BE2C (cell line): Measurements from ENCODE around the gene PIK3R3.

Experiments
- DNase-seq: peaks from one replicate; pipeline ENCODE4 v3.0.0-alpha.2; 2020
- H3K27me3 ChIP-seq: fragments of 250-450 bp; sonication (Bioruptor Pico); 2 replicates; pipeline ENCODE4 v1.5.1; 2020; ENCODE audit warnings: mild to moderate bottlenecking
- H3K36me3 ChIP-seq: fragments of 250-450 bp; sonication (Bioruptor Pico); 2 replicates; pipeline ENCODE4 v1.5.1; 2020; ENCODE audit warnings: mild to moderate bottlenecking
- H3K4me1 ChIP-seq: fragments of 250-450 bp; sonication (Bioruptor Pico); 2 replicates; pipeline ENCODE4 v1.5.1; 2020
- H3K4me3 ChIP-seq: 2 replicates; pipeline ENCODE4 v1.5.1; 2011; ENCODE audit warnings: low read depth, low read length
- H3K9me3 ChIP-seq: fragments of 250-450 bp; sonication (Bioruptor Pico); 2 replicates; pipeline ENCODE4 v1.5.1; 2020
- TF ChIP-seq, protein P1 (sequence below): IDR thresholded peaks from 2 replicates; pipeline ENCODE4 v1.5.1; 2012; ENCODE audit warnings: mild to moderate bottlenecking, low read depth, low read length

The PIK3R3 gene

DNA sequence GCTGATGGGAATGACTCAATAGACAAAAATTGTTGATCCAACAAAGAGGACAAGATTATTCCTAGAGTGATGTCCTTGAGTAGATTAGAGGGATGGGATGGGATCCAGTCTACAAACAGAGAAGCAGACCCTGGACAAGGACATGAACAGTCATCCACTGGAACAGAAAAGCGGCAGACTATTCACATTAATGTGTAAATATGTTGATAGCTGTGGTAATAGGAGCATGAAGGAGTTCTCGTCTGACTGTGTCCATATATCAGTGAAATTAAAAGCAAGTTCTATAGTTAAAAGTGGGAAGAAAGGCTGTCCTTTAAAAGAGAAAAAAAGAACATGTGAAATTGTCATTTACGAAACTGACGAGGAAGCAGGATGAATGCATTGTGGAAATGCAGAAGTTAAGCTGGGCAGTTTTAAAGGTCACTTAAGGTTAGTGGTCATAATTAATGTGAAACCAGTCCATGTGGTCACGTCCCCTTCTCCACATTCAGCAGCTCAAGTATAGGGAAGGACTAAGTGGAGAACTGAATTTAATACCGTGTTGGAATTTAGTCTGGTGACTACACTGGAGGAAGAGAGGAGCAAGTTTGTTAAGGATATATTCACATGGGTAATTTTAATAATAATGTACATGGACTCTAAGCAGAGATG lies 62.1 kb downstream of the PIK3R3 start:
- no peaks in the 10 kb centered on the region for H3K27me3 ChIP-seq
- no peak overlapping the region for H3K4me3 ChIP-seq
- DNase-seq = no peak
- TF ChIP-seq, protein P1, sequence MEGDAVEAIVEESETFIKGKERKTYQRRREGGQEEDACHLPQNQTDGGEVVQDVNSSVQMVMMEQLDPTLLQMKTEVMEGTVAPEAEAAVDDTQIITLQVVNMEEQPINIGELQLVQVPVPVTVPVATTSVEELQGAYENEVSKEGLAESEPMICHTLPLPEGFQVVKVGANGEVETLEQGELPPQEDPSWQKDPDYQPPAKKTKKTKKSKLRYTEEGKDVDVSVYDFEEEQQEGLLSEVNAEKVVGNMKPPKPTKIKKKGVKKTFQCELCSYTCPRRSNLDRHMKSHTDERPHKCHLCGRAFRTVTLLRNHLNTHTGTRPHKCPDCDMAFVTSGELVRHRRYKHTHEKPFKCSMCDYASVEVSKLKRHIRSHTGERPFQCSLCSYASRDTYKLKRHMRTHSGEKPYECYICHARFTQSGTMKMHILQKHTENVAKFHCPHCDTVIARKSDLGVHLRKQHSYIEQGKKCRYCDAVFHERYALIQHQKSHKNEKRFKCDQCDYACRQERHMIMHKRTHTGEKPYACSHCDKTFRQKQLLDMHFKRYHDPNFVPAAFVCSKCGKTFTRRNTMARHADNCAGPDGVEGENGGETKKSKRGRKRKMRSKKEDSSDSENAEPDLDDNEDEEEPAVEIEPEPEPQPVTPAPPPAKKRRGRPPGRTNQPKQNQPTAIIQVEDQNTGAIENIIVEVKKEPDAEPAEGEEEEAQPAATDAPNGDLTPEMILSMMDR = no peak
- no peaks in the 10 kb centered on the region for H3K4me1 ChIP-seq
- peaks cover 3% of the 10 kb centered on the region for H3K36me3 ChIP-seq
- no peaks in the 10 kb centered on the region for H3K9me3 ChIP-seq

DNA sequence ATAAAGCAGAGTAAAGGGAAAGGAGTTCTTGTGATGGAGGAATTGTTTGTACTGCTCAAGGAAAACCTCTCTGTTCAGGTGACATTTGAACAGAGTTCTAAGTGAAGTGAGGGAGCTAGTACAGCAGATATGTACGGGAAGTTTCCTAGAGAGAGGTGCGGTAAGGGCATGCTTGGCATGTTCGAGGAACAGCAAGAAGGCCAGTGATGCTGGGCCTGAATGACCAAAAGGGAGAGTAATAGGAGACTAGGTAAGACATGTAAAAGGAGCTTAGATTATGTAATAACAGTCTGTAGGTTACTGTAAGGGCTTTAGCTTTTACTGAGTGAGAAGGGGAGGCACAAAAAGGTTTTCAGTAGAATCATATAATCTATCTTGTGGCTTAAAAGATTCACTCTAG lies 63.9 kb downstream of the PIK3R3 start:
- no peak for DNase-seq
- H3K27me3 ChIP-seq = no peaks in the 10 kb centered on the region
- H3K36me3 ChIP-seq = peaks cover 3% of the 10 kb centered on the region
- TF ChIP-seq, protein P1 = no peak
- H3K9me3 ChIP-seq = no peaks in the 10 kb centered on the region
- no peaks in the 10 kb centered on the region for H3K4me1 ChIP-seq
- no peak overlapping the region for H3K4me3 ChIP-seq

DNA sequence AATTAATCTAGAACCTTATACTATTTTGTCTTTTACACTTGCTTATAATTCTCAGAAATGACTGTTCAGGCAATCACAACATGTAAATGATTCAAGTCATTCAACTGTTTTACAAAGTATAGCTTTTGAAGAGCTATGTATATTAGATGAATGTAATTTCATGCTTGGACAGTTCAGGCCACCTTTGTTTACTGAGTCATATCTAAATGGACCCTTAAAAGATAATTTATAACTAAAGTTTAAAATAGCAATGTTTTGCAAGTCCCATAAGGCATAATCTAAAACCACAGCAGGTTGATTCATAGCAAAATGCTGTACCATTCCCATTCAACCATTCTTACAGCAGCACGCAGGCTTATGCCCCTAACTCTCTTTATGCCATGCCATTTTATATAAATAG lies 64.8 kb downstream of the PIK3R3 start:
- no peaks in the 10 kb centered on the region for H3K4me1 ChIP-seq
- peaks cover 3% of the 10 kb centered on the region for H3K36me3 ChIP-seq

DNA sequence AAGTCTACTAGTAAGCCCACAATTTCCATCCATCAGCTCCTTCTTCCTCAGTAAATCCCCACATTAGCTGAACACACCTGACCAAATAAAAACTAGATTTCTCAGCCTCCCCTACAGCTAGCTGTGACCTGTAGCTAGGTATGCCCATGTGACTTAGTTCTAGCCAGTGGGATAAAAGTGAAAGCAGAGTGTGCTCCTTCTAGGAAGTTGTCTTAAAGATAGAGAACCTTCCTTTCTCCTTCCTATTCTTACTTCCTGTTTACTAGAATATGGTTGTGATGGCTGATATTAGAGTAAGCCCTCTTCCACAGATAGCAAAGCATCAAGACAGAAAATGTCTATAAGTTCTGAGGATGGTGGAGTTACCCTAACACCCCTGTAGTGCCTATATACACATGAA lies 67.0 kb downstream of the PIK3R3 start:
- DNase-seq = no peak
- Histone ChIP-seq H3K4me1 (no peaks in the 10 kb centered on the region), H3K27me3 (no peaks in the 10 kb centered on the region), H3K36me3 (peaks cover 6% of the 10 kb centered on the region), H3K9me3 (no peaks in the 10 kb centered on the region), H3K4me3 (no peak overlapping the region)
- TF ChIP-seq, protein P1 = no peak

More for the DNA sequence above, 64.8 kb downstream of the PIK3R3 start:
- TF ChIP-seq, protein P1 = no peak
- DNase-seq = no peak
- Histone ChIP-seq H3K9me3 (no peaks in the 10 kb centered on the region), H3K27me3 (no peaks in the 10 kb centered on the region), H3K4me3 (no peak overlapping the region)

DNA sequence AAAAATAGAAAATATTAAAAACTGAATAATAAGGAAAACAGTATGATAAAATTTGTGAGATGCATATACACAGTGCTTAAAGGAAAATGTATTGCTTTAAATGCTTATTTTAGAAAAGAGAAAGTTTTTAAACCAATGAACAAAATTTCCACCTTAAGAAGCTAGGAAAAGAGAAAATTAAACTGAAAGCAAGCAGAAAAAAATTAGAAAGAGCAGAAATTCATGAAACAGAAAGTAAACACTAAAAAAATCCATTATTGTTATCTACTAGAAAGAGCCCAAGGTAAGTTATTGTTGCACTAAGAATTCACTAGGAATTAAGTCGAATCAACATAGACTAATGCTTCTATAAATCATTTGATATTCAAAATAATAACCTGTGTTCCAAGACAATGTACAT lies 67.7 kb downstream of the PIK3R3 start:
- DNase-seq = no peak
- Histone ChIP-seq H3K9me3 (no peaks in the 10 kb centered on the region), H3K4me3 (no peak overlapping the region), H3K4me1 (no peaks in the 10 kb centered on the region), H3K36me3 (peaks cover 6% of the 10 kb centered on the region), H3K27me3 (no peaks in the 10 kb centered on the region)
- TF ChIP-seq, protein P1 = no peak

DNA sequence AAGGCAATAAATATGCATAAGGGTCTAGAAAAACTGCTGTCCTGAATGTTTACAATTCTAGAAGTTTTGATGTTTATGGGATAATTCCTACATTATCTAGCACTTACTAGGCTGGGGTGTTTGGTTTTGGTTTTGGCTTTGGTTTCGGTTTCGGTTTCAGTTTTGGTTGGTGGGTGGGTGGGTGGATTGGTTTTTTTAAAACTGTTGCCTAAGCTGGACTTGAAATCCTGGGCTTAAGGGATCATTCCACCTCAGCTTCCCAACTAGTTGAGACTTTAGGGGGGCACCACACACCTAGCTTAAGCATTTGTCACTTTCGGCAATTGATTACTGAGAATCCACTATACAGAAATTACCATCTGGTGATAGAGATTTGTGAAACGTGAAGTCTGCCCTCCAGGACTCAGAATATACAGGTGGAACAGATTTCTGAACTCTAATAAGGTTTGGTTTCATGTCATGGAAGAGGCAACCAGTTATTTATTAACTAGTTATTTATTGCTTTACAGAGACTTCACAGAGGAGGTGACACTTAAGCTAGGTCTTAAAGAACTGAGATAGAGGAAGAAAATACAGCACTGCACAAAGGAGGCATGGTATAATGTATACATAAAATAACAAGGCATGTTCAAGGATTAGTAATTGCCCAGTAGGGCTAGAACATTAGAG lies 69.6 kb downstream of the PIK3R3 start:
- no peaks in the 10 kb centered on the region for H3K27me3 ChIP-seq
- no peaks in the 10 kb centered on the region for H3K9me3 ChIP-seq
- TF ChIP-seq, protein P1 = no peak
- DNase-seq = no peak
- peaks cover 4% of the 10 kb centered on the region for H3K36me3 ChIP-seq
- H3K4me1 ChIP-seq = no peaks in the 10 kb centered on the region
- H3K4me3 ChIP-seq = no peak overlapping the region
